ENCODE measurements around the gene NIP7. TPM values are rescaled to one million over a fixed set of nuclear protein-coding genes. Genes with fewer than 3 reads are reported as not detected.
A peak's percentile ranks its signal among the peaks of the same experiment; 100 is the strongest.
"Not testable (repeated sequence)": the region's sequence is repeated elsewhere in the genome, so short reads cannot be mapped to it uniquely, and the experiment has no call there.

Gene NIP7
- total and polyA plus RNA-seq, 4 experiments from 2014 or later, result 23.4 to 31.9 (median 27.7) TPM

DNA sequence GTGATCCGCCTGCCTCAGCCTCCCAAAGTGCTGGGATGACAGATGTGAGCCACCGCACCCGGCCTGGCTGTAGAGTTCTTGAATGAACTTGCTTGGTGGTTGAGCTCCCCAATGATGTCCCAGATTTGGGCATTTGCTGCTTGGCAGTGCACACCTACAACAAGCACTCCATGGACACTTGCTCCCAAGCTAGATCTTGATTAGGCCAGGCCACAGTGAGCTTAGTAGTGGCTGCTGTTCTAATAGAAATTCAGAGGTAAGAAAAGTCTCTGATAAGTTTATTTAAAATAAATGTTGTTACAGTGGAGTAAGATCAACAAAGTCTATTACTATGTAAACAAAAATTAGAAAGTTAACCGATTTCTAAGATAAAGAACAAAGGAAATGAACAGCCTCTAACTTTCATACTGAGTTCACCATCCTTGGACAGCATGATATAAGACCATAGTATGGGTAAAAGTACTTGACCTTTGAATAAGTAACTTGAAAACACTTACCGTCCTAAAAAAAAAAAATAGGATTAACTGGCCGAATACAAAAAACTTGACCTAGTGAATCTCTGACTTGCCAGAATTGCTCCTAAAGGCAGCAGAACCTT, 11.1 kb downstream of the NIP7 start:
- Histone ChIP-seq H3K27me3 (ENCODE audit: insufficient read depth, low read length) (no peaks in the 10 kb centered on the region), H3K36me3 (ENCODE audit: insufficient read depth, low read length) (no peaks in the 10 kb centered on the region), H3K4me1 (ENCODE audit: insufficient read depth, low read length) (no peaks in the 10 kb centered on the region), H3K9me3 (ENCODE audit: control insufficient read depth in 1 of 2, low read length in 2 of 2) (no peaks in the 10 kb centered on the region), H3K4me3 (ENCODE audit: low read length in 2 of 2) (no peak overlapping the region), H3K27ac (ENCODE audit: low read depth, low read length) (no peak overlapping the region)
- DNase-seq, result no peak
- peak overlapping the region in 1 of 7 donors; percentile 68 for H3K27ac Mint-ChIP-seq
- H3K36me3 Mint-ChIP-seq, result peaks cover 7 to 40% of the 10 kb centered on the region in 2 donors
- peaks cover 0 to 2% (median 0%) of the 10 kb centered on the region in 8 donors for H3K9me3 Mint-ChIP-seq
- H3K4me1 Mint-ChIP-seq, result peaks cover 0 to 4% (median 1%) of the 10 kb centered on the region in 4 donors
- intact Hi-C loops (cut with micrococcal nuclease), result no loop called here
- CTCF ChIA-PET (ENCODE audit: partially characterized antibody), result no interaction called here
- H3K4me3 Mint-ChIP-seq, result no peak overlapping the region
- POLR2A ChIA-PET (ENCODE audit: partially characterized antibody), result interaction anchor here (0.6 to 0.7 kb wide), 2 partner anchors 339 to 411 kb away, joined by 3 to 6 read pairs; partner anchors contain the start of gene WWP2
- H3K27me3 Mint-ChIP-seq, result no peaks in the 10 kb centered on the region

GRCh38 chr16:69351309-69352027, 11.9 kb downstream of the NIP7 start, which contains the start of gene TMED6:
TSS of gene TMED6 (minus strand) at chr16:69351786. CDS start at chr16:69351753, 33 bp downstream.
- no peak within 1 kb of the TSS for H3K4me3 ChIP-seq (ENCODE audit: low read length in 2 of 2)
- POLR2A ChIA-PET (ENCODE audit: partially characterized antibody), result interaction anchor here (0.6 to 0.9 kb wide), 3 partner anchors 22 to 411 kb away, joined by 3 to 6 read pairs (median 3); partner anchors contain the start of gene WWP2
- Mint-ChIP-seq H3K4me3 (no peak within 1 kb of the TSS), H3K4me1 (peaks cover 0 to 4% (median 1%) of the 10 kb centered on the region in 4 donors), H3K27me3 (no peaks in the 10 kb centered on the region), H3K9me3 (peaks cover 0 to 2% (median 0%) of the 10 kb centered on the region in 8 donors), H3K27ac (peak within 1 kb of the TSS in 2 of 7 donors; percentile 15 to 68), H3K36me3 (peaks cover 9 to 48% of the 10 kb centered on the region in 2 donors)
- DNase-seq, result no peak
- intact Hi-C loops (cut with micrococcal nuclease), result no loop called here
- no peaks in the 10 kb centered on the region for H3K27me3 ChIP-seq (ENCODE audit: insufficient read depth, low read length)
- CTCF ChIA-PET (ENCODE audit: partially characterized antibody), result no interaction called here
- H3K36me3 ChIP-seq (ENCODE audit: insufficient read depth, low read length), result peaks cover 7% of the 10 kb centered on the region
- H3K4me1 ChIP-seq (ENCODE audit: insufficient read depth, low read length), result no peaks in the 10 kb centered on the region
- H3K9me3 ChIP-seq (ENCODE audit: control insufficient read depth in 1 of 2, low read length in 2 of 2), result no peaks in the 10 kb centered on the region
- H3K27ac ChIP-seq (ENCODE audit: low read depth, low read length), result no peak within 1 kb of the TSS

- H3K4me3 ChIP-seq (ENCODE audit: low read length in 2 of 2); H3K27ac ChIP-seq (ENCODE audit: low read depth, low read length); POLR2A ChIA-PET (ENCODE audit: partially characterized antibody); H3K27me3 Mint-ChIP-seq; H3K9me3 ChIP-seq (ENCODE audit: control insufficient read depth in 1 of 2, low read length in 2 of 2); DNase-seq; intact Hi-C loops (cut with micrococcal nuclease); CTCF ChIA-PET (ENCODE audit: partially characterized antibody); H3K9me3 Mint-ChIP-seq; H3K27me3 ChIP-seq (ENCODE audit: insufficient read depth, low read length); H3K27ac Mint-ChIP-seq; H3K4me1 ChIP-seq (ENCODE audit: insufficient read depth, low read length); H3K4me3 Mint-ChIP-seq; H3K4me1 Mint-ChIP-seq: not testable (repeated sequence)
- H3K36me3 ChIP-seq (ENCODE audit: insufficient read depth, low read length), result peaks cover 16% of the 10 kb centered on the region
- peaks cover 22 to 60% of the 10 kb centered on the region in 2 donors for H3K36me3 Mint-ChIP-seq
These were observed 20.5 kb downstream of the NIP7 start for GRCh38 chr16:69360070-69360469.

- Mint-ChIP-seq H3K4me3 (no peak overlapping the region), H3K27ac (peak overlapping the region in 4 of 7 donors; percentile 14 to 83 (median 32)), H3K27me3 (no peaks in the 10 kb centered on the region), H3K9me3 (peaks cover 0 to 1% (median 0%) of the 10 kb centered on the region in 8 donors), H3K4me1 (peaks cover 9 to 14% (median 12%) of the 10 kb centered on the region in 4 donors), H3K36me3 (peaks cover 32 to 62% of the 10 kb centered on the region in 2 donors)
- H3K4me3 ChIP-seq (ENCODE audit: low read length in 2 of 2), result no peak overlapping the region
- POLR2A ChIA-PET (ENCODE audit: partially characterized antibody), result no interaction called here
- DNase-seq, result no peak
- H3K4me1 ChIP-seq (ENCODE audit: insufficient read depth, low read length), result no peaks in the 10 kb centered on the region
- no peaks in the 10 kb centered on the region for H3K27me3 ChIP-seq (ENCODE audit: insufficient read depth, low read length)
- peaks cover 27% of the 10 kb centered on the region for H3K36me3 ChIP-seq (ENCODE audit: insufficient read depth, low read length)
- H3K27ac ChIP-seq (ENCODE audit: low read depth, low read length), result no peak overlapping the region
- intact Hi-C loops (cut with micrococcal nuclease), result no loop called here
- CTCF ChIA-PET (ENCODE audit: partially characterized antibody), result no interaction called here
- no peaks in the 10 kb centered on the region for H3K9me3 ChIP-seq (ENCODE audit: control insufficient read depth in 1 of 2, low read length in 2 of 2)
These were observed 23.7 kb downstream of the NIP7 start for GRCh38 chr16:69363281-69363717.

DNA sequence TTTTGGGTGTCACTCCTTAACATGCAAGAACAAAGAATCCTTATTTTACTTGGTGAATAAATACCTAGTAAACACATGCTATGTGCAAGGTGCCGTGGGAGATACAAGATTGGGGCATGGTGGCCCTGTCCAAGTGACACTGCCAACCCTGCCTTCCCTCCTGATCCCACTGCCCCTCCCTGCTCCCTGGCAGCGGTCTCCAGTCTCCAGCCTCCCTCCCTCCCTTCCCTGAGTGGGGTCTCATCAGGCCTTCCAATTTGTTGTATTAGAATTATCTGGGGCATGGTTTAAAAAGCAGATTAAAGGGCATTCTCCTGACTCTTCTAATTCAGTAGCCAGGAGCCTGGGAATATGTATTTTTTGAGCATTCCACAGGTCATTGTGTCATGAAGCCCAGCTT, 24.5 kb downstream of the NIP7 start:
- H3K4me3 ChIP-seq (ENCODE audit: low read length in 2 of 2), result no peak overlapping the region
- no peak overlapping the region for H3K27ac ChIP-seq (ENCODE audit: low read depth, low read length)
- H3K36me3 ChIP-seq (ENCODE audit: insufficient read depth, low read length), result peaks cover 32% of the 10 kb centered on the region
- Mint-ChIP-seq H3K4me3 (no peak overlapping the region), H3K36me3 (peaks cover 32 to 70% of the 10 kb centered on the region in 2 donors), H3K27ac (peak overlapping the region in 2 of 7 donors; percentile 22 to 54), H3K9me3 (peaks cover 0 to 1% (median 0%) of the 10 kb centered on the region in 8 donors), H3K27me3 (no peaks in the 10 kb centered on the region), H3K4me1 (peaks cover 9 to 14% (median 12%) of the 10 kb centered on the region in 4 donors)
- no peaks in the 10 kb centered on the region for H3K27me3 ChIP-seq (ENCODE audit: insufficient read depth, low read length)
- no peak for DNase-seq
- ChIA-PET CTCF (ENCODE audit: partially characterized antibody) (no interaction called here), POLR2A (ENCODE audit: partially characterized antibody) (interaction anchor here (0.8 kb wide), 1 partner anchor 22 kb away, joined by 3 read pairs; the partner anchor contains the start of gene TERF2)
- H3K9me3 ChIP-seq (ENCODE audit: control insufficient read depth in 1 of 2, low read length in 2 of 2), result no peaks in the 10 kb centered on the region
- no peaks in the 10 kb centered on the region for H3K4me1 ChIP-seq (ENCODE audit: insufficient read depth, low read length)
- intact Hi-C loops (cut with micrococcal nuclease), result no loop called here

- ChIA-PET CTCF (ENCODE audit: partially characterized antibody) (no interaction called here), POLR2A (ENCODE audit: partially characterized antibody) (interaction anchor here (0.6 kb wide), 1 partner anchor 11 kb away, joined by 3 read pairs; no protein-coding TSS in a partner anchor)
- no peak for DNase-seq
- H3K9me3 ChIP-seq (ENCODE audit: control insufficient read depth in 1 of 2, low read length in 2 of 2), result no peaks in the 10 kb centered on the region
- Mint-ChIP-seq H3K4me3 (no peak overlapping the region), H3K9me3 (peaks cover 0 to 1% (median 0%) of the 10 kb centered on the region in 8 donors), H3K4me1 (peaks cover 9 to 21% (median 16%) of the 10 kb centered on the region in 4 donors), H3K27me3 (no peaks in the 10 kb centered on the region), H3K27ac (peak overlapping the region in 2 of 7 donors; percentile 62 to 85), H3K36me3 (peaks cover 44 to 79% of the 10 kb centered on the region in 2 donors)
- H3K4me1 ChIP-seq (ENCODE audit: insufficient read depth, low read length), result no peaks in the 10 kb centered on the region
- H3K4me3 ChIP-seq (ENCODE audit: low read length in 2 of 2), result no peak overlapping the region
- H3K27me3 ChIP-seq (ENCODE audit: insufficient read depth, low read length), result no peaks in the 10 kb centered on the region
- intact Hi-C loops (cut with micrococcal nuclease), result no loop called here
- no peak overlapping the region for H3K27ac ChIP-seq (ENCODE audit: low read depth, low read length)
- H3K36me3 ChIP-seq (ENCODE audit: insufficient read depth, low read length), result peaks cover 47% of the 10 kb centered on the region
These were observed 26.3 kb downstream of the NIP7 start for GRCh38 chr16:69365901-69366300.

DNA sequence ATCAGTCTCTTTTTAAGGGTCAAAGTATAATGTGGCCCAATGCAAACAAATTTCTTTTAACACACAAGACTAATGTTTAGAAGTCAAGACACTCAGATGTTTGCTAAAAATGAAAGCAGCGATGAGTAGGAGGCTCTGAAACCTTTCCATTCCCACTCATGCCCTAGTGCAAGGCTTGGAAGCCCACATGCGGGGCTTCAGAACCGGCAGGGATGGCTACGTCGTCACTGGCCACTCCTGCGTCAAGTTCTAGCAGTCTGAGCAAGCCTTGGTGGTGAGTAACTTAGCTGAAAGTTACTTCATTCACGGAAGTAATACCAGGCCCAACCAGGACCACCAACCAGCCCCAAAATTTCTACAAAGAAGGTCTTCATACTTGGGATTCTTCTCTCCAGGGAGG, 26.9 kb downstream of the NIP7 start:
- H3K4me3 Mint-ChIP-seq, result no peak overlapping the region
- no peaks in the 10 kb centered on the region for H3K4me1 ChIP-seq (ENCODE audit: insufficient read depth, low read length)
- H3K27ac Mint-ChIP-seq, result peak overlapping the region in 3 of 7 donors; percentile 12 to 75 (median 66)
- H3K4me1 Mint-ChIP-seq, result peaks cover 9 to 21% (median 15%) of the 10 kb centered on the region in 4 donors
- H3K9me3 Mint-ChIP-seq, result peaks cover 0 to 1% (median 0%) of the 10 kb centered on the region in 8 donors
- no peak for DNase-seq
- H3K9me3 ChIP-seq (ENCODE audit: control insufficient read depth in 1 of 2, low read length in 2 of 2), result no peaks in the 10 kb centered on the region
- no peaks in the 10 kb centered on the region for H3K27me3 ChIP-seq (ENCODE audit: insufficient read depth, low read length)
- no peaks in the 10 kb centered on the region for H3K27me3 Mint-ChIP-seq
- ChIA-PET POLR2A (ENCODE audit: partially characterized antibody) (interaction anchor here (0.6 kb wide), 1 partner anchor 11 kb away, joined by 3 read pairs; no protein-coding TSS in a partner anchor), CTCF (ENCODE audit: partially characterized antibody) (no interaction called here)
- H3K4me3 ChIP-seq (ENCODE audit: low read length in 2 of 2), result no peak overlapping the region
- intact Hi-C loops (cut with micrococcal nuclease), result no loop called here
- peaks cover 45 to 78% of the 10 kb centered on the region in 2 donors for H3K36me3 Mint-ChIP-seq
- no peak overlapping the region for H3K27ac ChIP-seq (ENCODE audit: low read depth, low read length)
- peaks cover 48% of the 10 kb centered on the region for H3K36me3 ChIP-seq (ENCODE audit: insufficient read depth, low read length)

Measured in CD4-positive, alpha-beta memory T cell (primary cell).